HEK293 (cell line): Measurements from ENCODE around the gene METTL16.
"Not testable (repeated sequence)": the region's sequence is repeated elsewhere in the genome, so short reads cannot be mapped to it uniquely, and the experiment has no call there.

Experiments
- CTCF ChIP-seq: fragments of 450-650 bp; formaldehyde crosslinking; IDR thresholded peaks from 2 replicates; pipeline ENCODE4 v1.5.1; 2016; ENCODE audit warnings: missing biosample characterization, missing genetic modification characterization
- ZBTB11 ChIP-seq: fragments of 450-650 bp; formaldehyde crosslinking; conservative IDR thresholded peaks from 2 replicates; pipeline ENCODE4 v1.5.1; 2016; ENCODE audit warnings: low read depth, missing biosample characterization, missing genetic modification characterization
- ZNF639 ChIP-seq: fragments of 450-650 bp; formaldehyde crosslinking; IDR thresholded peaks from 2 replicates; pipeline ENCODE4 v1.5.1; 2016; ENCODE audit warnings: missing biosample characterization, missing genetic modification characterization
- ZSCAN5A ChIP-seq: fragments of 450-650 bp; formaldehyde crosslinking; IDR thresholded peaks from 2 replicates; pipeline ENCODE4 v1.5.1; 2016; ENCODE audit warnings: missing biosample characterization, missing genetic modification characterization

GRCh38 chr17:2489286-2489685 is 22.4 kb downstream of the METTL16 start:
- TF ChIP-seq ZBTB11 (tag by site-specific recombination); ZNF639; ZSCAN5A; CTCF (tag by site-specific recombination): not testable (repeated sequence)
